ENCODE measurements around the gene TRPV6. TPM values are rescaled to one million over a fixed set of nuclear protein-coding genes. Genes with fewer than 3 reads are reported as not detected.

The TRPV6 gene
- total and polyA plus RNA-seq, 2 of the 4 experiments (the other 2 are of a cell fraction) = 0.03 TPM; not detected in 1

GRCh38 chr7:142910031-142910433, 24.5 kb upstream of the TRPV6 start:
- H4K91ac ChIP-seq (ENCODE audit: insufficient read depth, low read depth, low read length) = no peak overlapping the region
- no peak overlapping the region for H3K4me2 ChIP-seq (ENCODE audit: low read depth, low read length)
- no peak overlapping the region for H3K4ac ChIP-seq (ENCODE audit: low read depth, low read length)
- H3K18ac ChIP-seq (ENCODE audit: low read depth, low read length) = no peak overlapping the region
- no peak overlapping the region for H3K27ac ChIP-seq (ENCODE audit: insufficient read depth, low read length)
- peaks cover 6% of the 10 kb centered on the region for H3K9me3 ChIP-seq (ENCODE audit: control insufficient read depth, insufficient read depth, low read length)
- in situ Hi-C loops (cut with MboI; ENCODE audit: low sequenced_read_pairs) (no loop called here), dilution Hi-C loops (cut with HindIII; ENCODE audit: low sequenced_read_pairs, unreplicated experiment) (no loop called here), intact Hi-C loops (cut with micrococcal nuclease) (no loop called here)
- H3K27me3 ChIP-seq (ENCODE audit: control insufficient read depth, insufficient read depth, low read length) = no peaks in the 10 kb centered on the region
- H3K23ac ChIP-seq (ENCODE audit: low read depth, low read length) = no peak overlapping the region
- no peak overlapping the region for H2BK5ac ChIP-seq (ENCODE audit: low read depth, low read length, poor library complexity, severe bottlenecking)
- BruUV-seq (replicated peaks) = no TSS peak
- ChIA-PET CTCF (no interaction called here), POLR2A (ENCODE audit: unreplicated experiment) (no interaction called here)
- no peak overlapping the region for H2BK20ac ChIP-seq (ENCODE audit: low read depth, low read length)
- WGBS, 2 experiments (ENCODE audit: extremely low coverage in 2 of 2, insufficient read length in 1 of 2) = no CpG with 5 or more reads among the region's 2 CpGs
- DNase-seq (no peak), ATAC-seq (ENCODE audit: low read depth) (no peak)
- TF ChIP-seq CEBPB (IDR thresholded peaks at IDR 0.05; ENCODE audit: low read depth, low read length) = no peak
- no peak for TF ChIP-seq ELK1 (IDR thresholded peaks at IDR 0.05; ENCODE audit: borderline replicate concordance, low read depth, low read length)
- no peak for TF ChIP-seq MAZ (IDR thresholded peaks at IDR 0.05; ENCODE audit: borderline replicate concordance, low read depth, low read length)
- TF ChIP-seq FOS (IDR thresholded peaks at IDR 0.05; ENCODE audit: low read depth, low read length) = no peak
- TF ChIP-seq BHLHE40 (IDR thresholded peaks at IDR 0.05; ENCODE audit: low read depth, low read length) = no peak
- no peak for TF ChIP-seq SMC3 (IDR thresholded peaks at IDR 0.05; ENCODE audit: low read depth, low read length)
- no peak for TF ChIP-seq POLR2A (IDR thresholded peaks at IDR 0.05; ENCODE audit: low read depth, low read length)
- TF ChIP-seq RFX5 (IDR thresholded peaks at IDR 0.05; ENCODE audit: low read depth, low read length) = no peak
- no peak for TF ChIP-seq USF2 (IDR thresholded peaks at IDR 0.05; ENCODE audit: low read depth, low read length)
- TF ChIP-seq RAD21 (IDR thresholded peaks at IDR 0.05; ENCODE audit: low read length) = no peak
- no peak for TF ChIP-seq CHD1 (IDR thresholded peaks at IDR 0.05; ENCODE audit: low read depth, low read length)
- TF ChIP-seq MAFK (IDR thresholded peaks at IDR 0.05; ENCODE audit: low read depth, low read length) = no peak
- no peak for TF ChIP-seq RCOR1 (IDR thresholded peaks at IDR 0.05; ENCODE audit: insufficient replicate concordance, low read length)
- no peak for TF ChIP-seq MXI1 (IDR thresholded peaks at IDR 0.05; ENCODE audit: borderline replicate concordance, low read depth, low read length)
- TF ChIP-seq NFE2L2 (IDR thresholded peaks at IDR 0.05; ENCODE audit: low read depth, low read length) = no peak
- H3K79me1 ChIP-seq (ENCODE audit: low read depth in 1 of 2, low read length in 2 of 2) = no peaks in the 10 kb centered on the region
- no peak overlapping the region for H2BK15ac ChIP-seq (ENCODE audit: low read depth, low read length)
- no peaks in the 10 kb centered on the region for H3K36me3 ChIP-seq (ENCODE audit: control insufficient read depth, insufficient read depth, low read length)
- no peak overlapping the region for H3K9ac ChIP-seq (ENCODE audit: low read depth, low read length)
- H2BK120ac ChIP-seq (ENCODE audit: low read depth, low read length) = no peak overlapping the region
- H2AFZ ChIP-seq (replicated peaks; ENCODE audit: low read length, poor library complexity) = no peak overlapping the region
- no peak overlapping the region for H2AK5ac ChIP-seq (ENCODE audit: low read depth, low read length)
- no peak overlapping the region for H3K56ac ChIP-seq (ENCODE audit: extremely low read depth, insufficient read depth, low read length)
- no peak overlapping the region for H3K14ac ChIP-seq (replicated peaks; ENCODE audit: low read depth, low read length)
- H4K8ac ChIP-seq (ENCODE audit: low read depth in 2 of 2, low read length in 2 of 2) = no peak overlapping the region
- H3K4me1 ChIP-seq (ENCODE audit: control insufficient read depth, insufficient read depth, low read length) = no peaks in the 10 kb centered on the region
- no peaks in the 10 kb centered on the region for H4K20me1 ChIP-seq (ENCODE audit: insufficient read depth, low read length)
- H3K4me3 ChIP-seq (ENCODE audit: insufficient read depth, low read depth, low read length) = no peak overlapping the region
- H3K9me1 ChIP-seq (ENCODE audit: insufficient read depth, low read length) = no peaks in the 10 kb centered on the region
- no peak overlapping the region for H2AK9ac ChIP-seq (replicated peaks; ENCODE audit: low read depth, low read length, poor library complexity)
- no peak overlapping the region for H4K5ac ChIP-seq (ENCODE audit: low read depth, low read length)
